Smooth muscle cell (in vitro differentiated cells): ENCODE results near the gene CNN2. TPM values are rescaled to one million over a fixed set of nuclear protein-coding genes. Genes with fewer than 3 reads are reported as not detected.

Experiments used
- DNase-seq: peaks from one replicate; lab custom pipeline; 2025; ENCODE audit not compliant: unreplicated experiment; lab: John Stamatoyannopoulos, UW
- H2AFZ ChIP-seq: fragments of 200-600 bp; sonication (generic); 2 replicates; pipeline ENCODE4 v1.6.0; 2016; ENCODE audit warnings: antibody characterized with exemption, low read depth, mild to moderate bottlenecking
- H3F3A ChIP-seq: fragments of 200-600 bp; sonication (generic); 2 replicates; pipeline ENCODE4 v1.6.0; 2017; ENCODE audit warnings: antibody characterized with exemption, low read depth
- H3K27ac ChIP-seq: fragments of 200-600 bp; sonication (generic); 2 replicates; pipeline ENCODE4 v1.5.1; 2016; ENCODE audit warnings: low read depth, mild to moderate bottlenecking
- H3K27me3 ChIP-seq: fragments of 200-600 bp; sonication (generic); 2 replicates; pipeline ENCODE4 v1.6.1; 2016; ENCODE audit warnings: low read depth, mild to moderate bottlenecking
- H3K36me3 ChIP-seq: fragments of 200-600 bp; sonication (generic); 2 replicates; pipeline ENCODE4 v1.5.1; 2016; ENCODE audit warnings: low read depth
- H3K4me1 ChIP-seq: fragments of 200-600 bp; sonication (generic); 2 replicates; pipeline ENCODE4 v1.5.1; 2016; ENCODE audit warnings: low read depth
- H3K4me2 ChIP-seq: fragments of 200-600 bp; sonication (generic); 2 replicates; pipeline ENCODE4 v1.6.0; 2016; ENCODE audit warnings: mild to moderate bottlenecking
- H3K4me3 ChIP-seq: fragments of 200-600 bp; sonication (generic); 2 replicates; pipeline ENCODE4 v1.5.1; 2016; ENCODE audit warnings: mild to moderate bottlenecking
- H3K79me2 ChIP-seq: fragments of 200-600 bp; sonication (generic); 2 replicates; pipeline ENCODE4 v1.6.0; 2016; ENCODE audit warnings: low read depth, mild to moderate bottlenecking
- H3K9ac ChIP-seq: fragments of 200-600 bp; sonication (generic); 2 replicates; pipeline ENCODE4 v1.6.0; 2016; ENCODE audit warnings: low read depth
- H3K9me3 ChIP-seq: fragments of 200-600 bp; sonication (generic); replicated peaks from 2 replicates; pipeline ENCODE4 v1.5.1; 2016; ENCODE audit warnings: low read depth
- H4K20me1 ChIP-seq: fragments of 200-600 bp; sonication (generic); 2 replicates; pipeline ENCODE4 v1.6.0; 2016; ENCODE audit warnings: low read depth
- CTCF ChIP-seq: fragments of 200-600 bp; sonication (generic); IDR thresholded peaks from 2 replicates; pipeline ENCODE4 v1.5.1; 2017; ENCODE audit warnings: borderline replicate concordance, mild to moderate bottlenecking, antibody characterized with exemption; ENCODE audit not compliant: insufficient read depth, poor library complexity, severe bottlenecking
- WGBS: methylation state at CpG from one replicate; pipeline ENCODE4 v1.1.7; 2016; ENCODE audit warnings: low lambda C conversion rate; 5-methylcytosine and 5-hydroxymethylcytosine counted together
- polyA plus RNA-seq: library from polyadenylated mRNA; unstranded; fragments of >200 nt; fragmentation: Nextera tagmentation; extraction: Ambion mirVana; gene quantifications from 2 replicates; pipeline ENCODE4 v1.2.1, GENCODE V29; 2016
- total RNA-seq: library from RNA; depleted of rRNA; stranded (reverse); fragments of >200 nt; gene quantifications from 2 replicates; pipeline ENCODE4 v1.2.3, GENCODE V29; 2014

CNN2 gene
- total and polyA plus RNA-seq, 2 experiments from 2014 or later = 150 to 392 TPM

GRCh38 chr19:1011831-1012333, 14.5 kb upstream of the CNN2 start:
- Histone ChIP-seq H3K27me3 (no peaks in the 10 kb centered on the region), H3F3A (no peaks in the 10 kb centered on the region), H3K27ac (no peak overlapping the region), H3K9me3 (no peaks in the 10 kb centered on the region), H3K36me3 (no peaks in the 10 kb centered on the region), H3K4me2 (no peak overlapping the region), H4K20me1 (peaks cover 45% of the 10 kb centered on the region), H3K4me3 (no peak overlapping the region), H3K9ac (no peak overlapping the region), H2AFZ (no peak overlapping the region), H3K4me1 (peaks cover 7% of the 10 kb centered on the region), H3K79me2 (peaks cover 40% of the 10 kb centered on the region)
- WGBS = 96% methylated on average over 20 of the region's 36 CpGs
- no peak for TF ChIP-seq CTCF
- DNase-seq = no peak

GRCh38 chr19:1012334-1012733, 14.1 kb upstream of the CNN2 start:
- Histone ChIP-seq H3K9ac (no peak overlapping the region), H3K4me1 (peaks cover 11% of the 10 kb centered on the region), H3K27ac (no peak overlapping the region), H3K27me3 (no peaks in the 10 kb centered on the region), H3K36me3 (no peaks in the 10 kb centered on the region), H2AFZ (no peak overlapping the region), H3F3A (no peaks in the 10 kb centered on the region), H3K9me3 (no peaks in the 10 kb centered on the region), H3K79me2 (peaks cover 44% of the 10 kb centered on the region), H3K4me2 (no peak overlapping the region), H3K4me3 (no peak overlapping the region), H4K20me1 (peaks cover 50% of the 10 kb centered on the region)
- 98% methylated on average over 17 of the region's 18 CpGs for WGBS
- no peak for DNase-seq
- TF ChIP-seq CTCF = no peak

GRCh38 chr19:1013218-1013617, 13.2 kb upstream of the CNN2 start:
- peaks cover 16% of the 10 kb centered on the region for H3K4me1 ChIP-seq
- no peak overlapping the region for H3K4me3 ChIP-seq
- H3K9ac ChIP-seq = no peak overlapping the region
- peaks cover 52% of the 10 kb centered on the region for H3K79me2 ChIP-seq
- TF ChIP-seq CTCF = no peak
- H3K9me3 ChIP-seq = no peaks in the 10 kb centered on the region
- H3K36me3 ChIP-seq = no peaks in the 10 kb centered on the region
- H3K4me2 ChIP-seq = no peak overlapping the region
- DNase-seq = no peak
- peaks cover 59% of the 10 kb centered on the region for H4K20me1 ChIP-seq
- H2AFZ ChIP-seq = no peak overlapping the region
- H3F3A ChIP-seq = no peaks in the 10 kb centered on the region
- H3K27me3 ChIP-seq = no peaks in the 10 kb centered on the region
- H3K27ac ChIP-seq = no peak overlapping the region
- 95% methylated on average over 10 of the region's 10 CpGs for WGBS

GRCh38 chr19:1014161-1015060, 12.0 kb upstream of the CNN2 start:
- H4K20me1 ChIP-seq = peaks cover 70% of the 10 kb centered on the region

More at GRCh38 chr19:1014161-1015060, 12.0 kb upstream of the CNN2 start:
- Histone ChIP-seq H3K36me3 (no peaks in the 10 kb centered on the region), H3K79me2 (peaks cover 64% of the 10 kb centered on the region), H3K4me1 (peaks cover 21% of the 10 kb centered on the region), H3K4me2 (no peak overlapping the region), H3K27me3 (no peaks in the 10 kb centered on the region), H3K4me3 (no peak overlapping the region), H3K27ac (no peak overlapping the region), H3K9ac (no peak overlapping the region), H2AFZ (no peak overlapping the region), H3K9me3 (no peaks in the 10 kb centered on the region), H3F3A (no peaks in the 10 kb centered on the region)
- DNase-seq = no peak
- TF ChIP-seq CTCF = no peak
- WGBS = 96% methylated on average over 47 of the region's 49 CpGs
